HCT116 (cell line): ENCODE results near the gene TMCO4. TPM values are rescaled to one million over a fixed set of nuclear protein-coding genes. Genes with fewer than 3 reads are reported as not detected.

Experiments used
- ATAC-seq: fragments of 200-7000 bp; cut with Tn5 transposase; 2 replicates; pipeline ENCODE4 v1.9.1; 2020; ENCODE audit warnings: mild to moderate bottlenecking, moderate library complexity
- BruUV-seq: library from RNA; stranded (reverse); fragments of 400-500 nt; replicated peaks from 2 replicates; lab custom pipeline; 2021; lab: Mats Ljungman, UMichigan
- CTCF ChIA-PET: fragments of 300-600 bp; sonication (Branson Sonifier 250); formaldehyde crosslinking; loops from one replicate; lab custom pipeline; 2021; ENCODE audit warnings: antibody characterized with exemption; lab: Charles Lee
- POLR2A ChIA-PET: fragments of 300-600, 350-600 bp; sonication (Branson Sonifier 250); formaldehyde crosslinking; loops from one replicate; lab custom pipeline; 2021; ENCODE audit warnings: antibody characterized with exemption; lab: Charles Lee
- RAD21 ChIA-PET, 2 experiments: fragments of 300-600 bp; sonication (Branson Sonifier 250); formaldehyde crosslinking; loops; one replicate each; lab custom pipeline; 2023; ENCODE audit warnings: low total read pairs in 2 of 2; ENCODE audit not compliant: uncharacterized antibody in 2 of 2, unreplicated experiment in 2 of 2, low non-redundant PET in 1 of 2; lab: Charles Lee
- DNase-seq: peaks from one replicate; pipeline ENCODE4 v3.0.0-alpha.2; 2010; ENCODE audit warnings: low read depth, low spot score
- H2AFZ ChIP-seq: fragments of 200-600 bp; shearing (Covaris generic), sonication (generic); 2 replicates; pipeline ENCODE4 v1.6.1; 2017; ENCODE audit warnings: low read depth, mixed run types, mixed read lengths, antibody characterized with exemption, low read length; ENCODE audit not compliant: poor library complexity, severe bottlenecking
- H3K27ac ChIP-seq: 2 replicates; pipeline ENCODE4 v1.5.1; 2012; ENCODE audit warnings: low read depth, low read length
- H3K27me3 ChIP-seq: fragments of 200-600 bp; sonication (generic); 2 replicates; pipeline ENCODE4 v1.6.1; 2016; ENCODE audit warnings: mixed run types, low read length, mixed read lengths; ENCODE audit not compliant: insufficient read depth
- H3K36me3 ChIP-seq, 2 experiments: fragments of 200-500 bp in 1 of 2; fragments of 200-600 bp in 1 of 2; sonication (Bioruptor generic) in 1 of 2; sonication (generic) in 1 of 2; 2 replicates each; pipeline versions ENCODE4 v1.5.1 to v1.6.1; 2014 to 2016; ENCODE audit warnings: low read length in 2 of 2, inconsistent platforms in 1 of 2, mixed read lengths in 1 of 2, mixed run types in 1 of 2; ENCODE audit not compliant: insufficient read depth in 2 of 2, control insufficient read depth in 1 of 2
- H3K4me1 ChIP-seq, 2 experiments: fragments of 200-600 bp in 1 of 2; sonication (generic) in 1 of 2; 2 replicates each; pipeline versions ENCODE4 v1.5.1 to v1.6.1; 2012 to 2017; ENCODE audit warnings: low read length in 2 of 2, inconsistent platforms in 1 of 2, mild to moderate bottlenecking in 1 of 2, mixed read lengths in 1 of 2, mixed run types in 1 of 2, moderate library complexity in 1 of 2; ENCODE audit not compliant: insufficient read depth in 2 of 2, control insufficient read depth in 1 of 2
- H3K4me2 ChIP-seq: fragments of 200-600 bp; sonication (generic); 2 replicates; pipeline ENCODE4 v1.6.1; 2017; ENCODE audit warnings: mixed run types, low read length, mixed read lengths
- H3K4me3 ChIP-seq, 2 experiments: fragments of 200-600 bp in 1 of 2; sonication (generic) in 1 of 2; replicated peaks in 1 of 2; 2 replicates each; pipeline ENCODE4 v1.5.1; 2011 to 2016; ENCODE audit warnings: low read length in 2 of 2, control low read depth in 1 of 2, low read depth in 1 of 2, mild to moderate bottlenecking in 1 of 2, mixed read lengths in 1 of 2, mixed run types in 1 of 2
- H3K79me2 ChIP-seq: fragments of 200-600 bp; sonication (generic); 2 replicates; pipeline ENCODE4 v1.6.1; 2017; ENCODE audit warnings: mild to moderate bottlenecking, mixed run types, low read length, moderate library complexity, mixed read lengths; ENCODE audit not compliant: insufficient read depth
- H3K9ac ChIP-seq: fragments of 200-600 bp; sonication (generic); 2 replicates; pipeline ENCODE4 v1.6.1; 2016; ENCODE audit warnings: low read length, mixed read lengths
- H3K9me2 ChIP-seq: fragments of 200-600 bp; sonication (generic), shearing (Covaris generic); 2 replicates; pipeline ENCODE4 v1.6.1; 2017; ENCODE audit warnings: mixed run types, mild to moderate bottlenecking, moderate library complexity; ENCODE audit not compliant: insufficient read depth
- H3K9me3 ChIP-seq, 2 experiments: fragments of 200-500 bp in 1 of 2; fragments of 200-600 bp in 1 of 2; sonication (Bioruptor generic) in 1 of 2; sonication (generic) in 1 of 2; 2 replicates each; pipeline ENCODE4 v1.6.1; 2014 to 2017; ENCODE audit warnings: low read length in 2 of 2, mixed read lengths in 2 of 2, inconsistent platforms in 1 of 2, low read depth in 1 of 2, mild to moderate bottlenecking in 1 of 2, mixed run types in 1 of 2, moderate library complexity in 1 of 2; ENCODE audit not compliant: control insufficient read depth in 1 of 2, insufficient read depth in 1 of 2
- H4K20me1 ChIP-seq: fragments of 200-600 bp; sonication (generic), shearing (Covaris generic); 2 replicates; pipeline ENCODE4 v1.6.1; 2017; ENCODE audit warnings: mixed run types, mild to moderate bottlenecking, moderate library complexity; ENCODE audit not compliant: insufficient read depth
- CBX3 ChIP-seq: IDR thresholded peaks from 2 replicates; pipeline ENCODE4 v1.6.1; 2012; ENCODE audit warnings: low read depth
- ELF1 ChIP-seq: IDR thresholded peaks from 2 replicates; pipeline ENCODE4 v1.6.1; 2012; ENCODE audit warnings: low read depth, borderline replicate concordance
- EZH2 ChIP-seq: fragments of 200-600 bp; sonication (generic); IDR thresholded peaks from 2 replicates; pipeline ENCODE4 v1.6.1; 2017; ENCODE audit warnings: antibody characterized with exemption, mixed run types
- JUND ChIP-seq: IDR thresholded peaks from 2 replicates; pipeline ENCODE4 v1.6.1; 2012
- POLR2AphosphoS5 ChIP-seq: IDR thresholded peaks from 2 replicates; pipeline ENCODE4 v1.6.1; 2011; ENCODE audit warnings: mild to moderate bottlenecking, low read depth, low read length, moderate library complexity
- RAD21 ChIP-seq: IDR thresholded peaks from 2 replicates; pipeline ENCODE4 v1.6.1; 2012; ENCODE audit warnings: low read depth, mild to moderate bottlenecking
- SIN3A ChIP-seq: IDR thresholded peaks from 2 replicates; pipeline ENCODE4 v1.6.1; 2012; ENCODE audit warnings: low read depth
- SP1 ChIP-seq: IDR thresholded peaks from 2 replicates; pipeline ENCODE4 v1.6.1; 2012; ENCODE audit warnings: low read depth
- YY1 ChIP-seq: IDR thresholded peaks from 2 replicates; pipeline ENCODE4 v1.6.1; 2011; ENCODE audit warnings: low read length, low read depth, moderate library complexity, mild to moderate bottlenecking; ENCODE audit not compliant: insufficient replicate concordance; ENCODE audit errors: extremely low read depth
- intact Hi-C: fragments of 100-400 bp; cut with micrococcal nuclease; formaldehyde crosslinking; loops from 2 replicates; pipeline ENCODE4 v1.10.0; 2022
- total RNA-seq: library from RNA; stranded (reverse); gene quantifications from one replicate; pipeline ENCODE4 v1.2.1, GENCODE V29; 2021; ENCODE audit not compliant: unreplicated experiment
- TF ChIP-seq, protein P1 (sequence below): IDR thresholded peaks from 2 replicates; pipeline ENCODE4 v1.6.1; 2012
- TF ChIP-seq, protein P2 (sequence below): IDR thresholded peaks from 2 replicates; pipeline ENCODE4 v1.6.1; 2011; ENCODE audit warnings: mild to moderate bottlenecking, low read length, moderate library complexity; ENCODE audit not compliant: insufficient replicate concordance; ENCODE audit errors: extremely low read depth
- TF ChIP-seq, protein P3 (sequence below), 3 experiments: fragments of 200-600 bp in 1 of 3; sonication (generic) in 1 of 3; IDR thresholded peaks in 2 of 3; conservative IDR thresholded peaks in 1 of 3; 2 replicates each; pipeline ENCODE4 v1.5.1; 2012 to 2017; ENCODE audit warnings: low read depth in 2 of 3, low read length in 2 of 3, antibody characterized with exemption in 1 of 3, borderline replicate concordance in 1 of 3, control low read depth in 1 of 3, mild to moderate bottlenecking in 1 of 3, mixed read lengths in 1 of 3, mixed run types in 1 of 3, moderate library complexity in 1 of 3; ENCODE audit not compliant: insufficient read depth in 1 of 3

TMCO4 gene
- total RNA-seq, 1 experiment from 2014 or later, result 12.7 TPM

DNA sequence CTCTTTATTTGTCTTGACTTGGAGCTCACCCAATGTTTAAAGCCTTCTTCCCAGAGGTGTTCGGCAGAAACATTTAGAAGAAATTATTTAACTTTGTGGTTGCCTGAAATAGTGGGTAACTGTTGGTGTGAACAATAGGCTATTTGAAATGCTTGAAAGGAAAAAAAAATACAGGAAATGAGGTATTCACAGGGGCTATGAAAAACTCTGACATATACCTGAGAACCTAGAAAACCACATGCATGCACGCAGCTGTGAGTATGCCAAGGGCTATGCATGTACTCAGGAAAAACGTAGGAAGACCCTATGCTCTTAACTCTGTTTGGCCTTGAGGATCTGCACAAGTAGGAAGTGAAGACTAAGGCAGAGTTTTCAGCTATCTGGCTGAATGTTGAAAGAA is 31.7 kb upstream of the TMCO4 start:
- intact Hi-C loops, result no loop called here
- POLR2A ChIA-PET, result no interaction called here
- no peak for TF ChIP-seq YY1
- no peak for TF ChIP-seq SIN3A
- TF ChIP-seq, protein P1, sequence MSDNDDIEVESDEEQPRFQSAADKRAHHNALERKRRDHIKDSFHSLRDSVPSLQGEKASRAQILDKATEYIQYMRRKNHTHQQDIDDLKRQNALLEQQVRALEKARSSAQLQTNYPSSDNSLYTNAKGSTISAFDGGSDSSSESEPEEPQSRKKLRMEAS, result no peak
- TF ChIP-seq SP1, result no peak
- TF ChIP-seq RAD21, result no peak
- TF ChIP-seq, protein P2, sequence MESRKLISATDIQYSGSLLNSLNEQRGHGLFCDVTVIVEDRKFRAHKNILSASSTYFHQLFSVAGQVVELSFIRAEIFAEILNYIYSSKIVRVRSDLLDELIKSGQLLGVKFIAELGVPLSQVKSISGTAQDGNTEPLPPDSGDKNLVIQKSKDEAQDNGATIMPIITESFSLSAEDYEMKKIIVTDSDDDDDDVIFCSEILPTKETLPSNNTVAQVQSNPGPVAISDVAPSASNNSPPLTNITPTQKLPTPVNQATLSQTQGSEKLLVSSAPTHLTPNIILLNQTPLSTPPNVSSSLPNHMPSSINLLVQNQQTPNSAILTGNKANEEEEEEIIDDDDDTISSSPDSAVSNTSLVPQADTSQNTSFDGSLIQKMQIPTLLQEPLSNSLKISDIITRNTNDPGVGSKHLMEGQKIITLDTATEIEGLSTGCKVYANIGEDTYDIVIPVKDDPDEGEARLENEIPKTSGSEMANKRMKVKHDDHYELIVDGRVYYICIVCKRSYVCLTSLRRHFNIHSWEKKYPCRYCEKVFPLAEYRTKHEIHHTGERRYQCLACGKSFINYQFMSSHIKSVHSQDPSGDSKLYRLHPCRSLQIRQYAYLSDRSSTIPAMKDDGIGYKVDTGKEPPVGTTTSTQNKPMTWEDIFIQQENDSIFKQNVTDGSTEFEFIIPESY, result no peak
- no peak for TF ChIP-seq JUND
- TF ChIP-seq ELF1, result no peak
- TF ChIP-seq EZH2, result no peak
- TF ChIP-seq POLR2AphosphoS5, result no peak
- TF ChIP-seq, protein P3, sequence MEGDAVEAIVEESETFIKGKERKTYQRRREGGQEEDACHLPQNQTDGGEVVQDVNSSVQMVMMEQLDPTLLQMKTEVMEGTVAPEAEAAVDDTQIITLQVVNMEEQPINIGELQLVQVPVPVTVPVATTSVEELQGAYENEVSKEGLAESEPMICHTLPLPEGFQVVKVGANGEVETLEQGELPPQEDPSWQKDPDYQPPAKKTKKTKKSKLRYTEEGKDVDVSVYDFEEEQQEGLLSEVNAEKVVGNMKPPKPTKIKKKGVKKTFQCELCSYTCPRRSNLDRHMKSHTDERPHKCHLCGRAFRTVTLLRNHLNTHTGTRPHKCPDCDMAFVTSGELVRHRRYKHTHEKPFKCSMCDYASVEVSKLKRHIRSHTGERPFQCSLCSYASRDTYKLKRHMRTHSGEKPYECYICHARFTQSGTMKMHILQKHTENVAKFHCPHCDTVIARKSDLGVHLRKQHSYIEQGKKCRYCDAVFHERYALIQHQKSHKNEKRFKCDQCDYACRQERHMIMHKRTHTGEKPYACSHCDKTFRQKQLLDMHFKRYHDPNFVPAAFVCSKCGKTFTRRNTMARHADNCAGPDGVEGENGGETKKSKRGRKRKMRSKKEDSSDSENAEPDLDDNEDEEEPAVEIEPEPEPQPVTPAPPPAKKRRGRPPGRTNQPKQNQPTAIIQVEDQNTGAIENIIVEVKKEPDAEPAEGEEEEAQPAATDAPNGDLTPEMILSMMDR (IDR thresholded peaks at IDR 0.05 in 2 of 3, conservative IDR thresholded peaks at IDR 0.05 in 1 of 3; ENCODE audit: borderline replicate concordance in 1 of 3, insufficient read depth in 1 of 3, low read depth in 2 of 3, low read length in 2 of 3), result no peak
- no peak for TF ChIP-seq CBX3
- TF ChIP-seq, all 23 proteins: peak for 0

More for the DNA sequence above, 31.7 kb upstream of the TMCO4 start:
- Histone ChIP-seq H3K9me3 (no peaks in the 10 kb centered on the region), H3K79me2 (no peaks in the 10 kb centered on the region), H3K4me2 (no peak overlapping the region), H4K20me1 (no peaks in the 10 kb centered on the region), H3K4me1 (no peaks in the 10 kb centered on the region), H3K9ac (no peak overlapping the region), H3K27ac (no peak overlapping the region), H3K27me3 (no peaks in the 10 kb centered on the region), H3K9me2 (no peaks in the 10 kb centered on the region), H3K4me3 (no peak overlapping the region), H3K36me3 (no peaks in the 10 kb centered on the region), H2AFZ (no peak overlapping the region)
- RAD21 ChIA-PET, result no interaction called here
- BruUV-seq, result no TSS peak
- ATAC-seq, result no peak
- CTCF ChIA-PET, result no interaction called here
- no peak for DNase-seq
